Measurements from ENCODE around the gene DGKD. TPM values are rescaled to one million over a fixed set of nuclear protein-coding genes. Genes with fewer than 3 reads are reported as not detected.

Gene DGKD
- total RNA-seq, 4 donors from 2014 or later, result 67.7 to 195 (median 125) TPM

- TF ChIP-seq CTCF (IDR thresholded peaks at IDR 0.05) (no peak), POLR2A (IDR thresholded peaks at IDR 0.05) (no peak)
- Histone ChIP-seq H3K9me3 (no peaks in the 10 kb centered on the region), H3K27me3 (no peaks in the 10 kb centered on the region), H3K36me3 (no peaks in the 10 kb centered on the region), H3K27ac (no peak overlapping the region), H3K4me3 (no peak overlapping the region), H3K4me1 (no peaks in the 10 kb centered on the region)
- no peak for DNase-seq
Observed at GRCh38 chr2:233314180-233314925, 39.9 kb upstream of the DGKD start.

- Histone ChIP-seq H3K9me3 (no peaks in the 10 kb centered on the region), H3K4me1 (no peaks in the 10 kb centered on the region), H3K36me3 (no peaks in the 10 kb centered on the region), H3K27ac (no peak overlapping the region), H3K4me3 (no peak overlapping the region), H3K27me3 (no peaks in the 10 kb centered on the region)
- TF ChIP-seq CTCF (IDR thresholded peaks at IDR 0.05) (no peak), POLR2A (IDR thresholded peaks at IDR 0.05) (no peak)
- DNase-seq, result no peak
Observed at GRCh38 chr2:233317196-233317943, 36.9 kb upstream of the DGKD start.

- Histone ChIP-seq H3K27ac (no peak overlapping the region), H3K4me1 (no peaks in the 10 kb centered on the region), H3K36me3 (no peaks in the 10 kb centered on the region), H3K4me3 (no peak overlapping the region), H3K9me3 (no peaks in the 10 kb centered on the region), H3K27me3 (no peaks in the 10 kb centered on the region)
- DNase-seq, result no peak
- no peak for TF ChIP-seq CTCF (IDR thresholded peaks at IDR 0.05)
- TF ChIP-seq POLR2A (IDR thresholded peaks at IDR 0.05), result no peak
Observed at GRCh38 chr2:233319256-233319655, 35.0 kb upstream of the DGKD start.

GRCh38 chr2:233320470-233320869 lies 33.8 kb upstream of the DGKD start:
- H3K9me3 ChIP-seq, result no peaks in the 10 kb centered on the region
- no peaks in the 10 kb centered on the region for H3K36me3 ChIP-seq
- no peak for DNase-seq
- no peak overlapping the region for H3K4me3 ChIP-seq
- H3K4me1 ChIP-seq, result no peaks in the 10 kb centered on the region
- H3K27ac ChIP-seq, result no peak overlapping the region
- H3K27me3 ChIP-seq, result no peaks in the 10 kb centered on the region
- no peak for TF ChIP-seq CTCF (IDR thresholded peaks at IDR 0.05)
- TF ChIP-seq POLR2A (IDR thresholded peaks at IDR 0.05), result no peak

- no peak for TF ChIP-seq POLR2A (IDR thresholded peaks at IDR 0.05)
- no peak for TF ChIP-seq CTCF (IDR thresholded peaks at IDR 0.05)
- Histone ChIP-seq H3K36me3 (no peaks in the 10 kb centered on the region), H3K27me3 (no peaks in the 10 kb centered on the region), H3K9me3 (no peaks in the 10 kb centered on the region), H3K4me1 (no peaks in the 10 kb centered on the region), H3K4me3 (no peak overlapping the region), H3K27ac (no peak overlapping the region)
- DNase-seq, result no peak
Observed at GRCh38 chr2:233321166-233321565, 33.1 kb upstream of the DGKD start.

All from Peyer's patch (tissue), 4 donors.